Middle frontal gyrus (tissue), 1 donor: Measurements from ENCODE around the gene SLC22A1.
"Not testable (repeated sequence)": the region's sequence is repeated elsewhere in the genome, so short reads cannot be mapped to it uniquely, and the experiment has no call there.

Experiments used
- DNase-seq: peaks from one replicate; pipeline ENCODE4 v3.0.0-alpha.2; 2015; ENCODE audit warnings: low spot score; ENCODE audit errors: extremely low spot score

The SLC22A1 gene

DNA sequence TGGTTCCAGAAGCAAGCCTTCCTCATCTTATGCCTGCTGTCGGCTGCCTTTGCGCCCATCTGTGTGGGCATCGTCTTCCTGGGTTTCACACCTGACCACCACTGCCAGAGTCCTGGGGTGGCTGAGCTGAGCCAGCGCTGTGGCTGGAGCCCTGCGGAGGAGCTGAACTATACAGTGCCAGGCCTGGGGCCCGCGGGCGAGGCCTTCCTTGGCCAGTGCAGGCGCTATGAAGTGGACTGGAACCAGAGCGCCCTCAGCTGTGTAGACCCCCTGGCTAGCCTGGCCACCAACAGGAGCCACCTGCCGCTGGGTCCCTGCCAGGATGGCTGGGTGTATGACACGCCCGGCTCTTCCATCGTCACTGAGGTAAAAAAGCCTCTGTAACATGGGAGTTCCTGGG lies 366 bp downstream of the SLC22A1 start:
- DNase-seq = no peak

DNA sequence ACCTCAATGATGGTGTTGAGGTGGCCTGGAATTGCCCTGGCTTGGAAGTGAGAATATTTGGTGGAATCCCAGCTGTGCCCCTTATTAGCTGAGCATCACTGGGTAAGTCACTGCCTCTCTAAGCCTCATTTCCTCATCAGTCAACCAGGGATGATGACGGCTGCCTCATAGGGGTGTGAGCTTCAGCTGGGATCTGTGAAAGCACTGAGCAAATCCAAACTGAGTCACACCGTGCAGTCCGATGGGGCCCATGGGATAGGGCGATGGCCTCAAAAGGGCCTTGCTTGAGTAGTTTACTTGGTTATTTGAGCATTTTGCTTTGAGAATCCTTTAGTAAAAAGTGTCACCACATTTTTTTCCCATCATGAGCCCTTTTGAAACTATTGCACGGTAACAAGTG lies 1.1 kb downstream of the SLC22A1 start:
- DNase-seq = no peak

DNA sequence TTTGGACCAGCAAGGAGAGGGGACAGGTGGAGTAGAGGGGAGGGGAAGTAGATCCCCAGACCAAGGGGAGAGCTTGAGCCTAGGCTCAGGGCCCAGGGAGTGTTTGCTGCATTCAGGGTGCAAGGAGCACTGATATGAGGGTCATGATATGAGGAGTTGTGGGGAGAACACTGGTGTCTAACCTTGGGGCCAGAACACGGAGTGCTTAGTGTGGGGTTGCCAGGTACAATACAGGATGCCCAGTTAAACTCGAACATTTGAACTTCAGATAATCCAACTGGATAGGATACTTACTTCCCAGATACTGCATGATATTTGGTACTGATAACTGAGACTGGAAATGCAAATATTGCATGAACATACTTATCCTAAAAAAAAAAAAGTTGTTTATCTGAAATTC lies 2.4 kb downstream of the SLC22A1 start:
- no peak for DNase-seq

DNA sequence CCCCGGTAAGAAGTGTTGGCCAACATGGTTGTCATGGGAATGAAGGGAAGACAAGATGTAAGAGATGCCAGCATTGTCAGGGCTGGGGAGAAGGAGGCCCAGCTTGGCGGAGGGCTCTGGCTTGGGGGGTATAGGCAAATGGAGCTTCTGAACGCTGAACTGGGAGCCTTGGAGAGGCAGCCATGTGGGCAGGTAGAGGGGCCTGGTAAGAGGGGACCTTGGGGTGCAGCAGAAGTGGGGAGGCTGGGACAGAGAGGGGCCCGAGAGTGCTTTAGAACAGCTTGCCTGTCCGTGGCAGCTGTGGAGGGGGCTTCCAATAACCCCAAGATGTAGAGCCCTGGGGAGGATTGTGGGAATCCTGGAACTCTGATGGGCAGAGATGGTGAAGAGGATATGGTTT lies 3.0 kb downstream of the SLC22A1 start:
- no peak for DNase-seq

DNA sequence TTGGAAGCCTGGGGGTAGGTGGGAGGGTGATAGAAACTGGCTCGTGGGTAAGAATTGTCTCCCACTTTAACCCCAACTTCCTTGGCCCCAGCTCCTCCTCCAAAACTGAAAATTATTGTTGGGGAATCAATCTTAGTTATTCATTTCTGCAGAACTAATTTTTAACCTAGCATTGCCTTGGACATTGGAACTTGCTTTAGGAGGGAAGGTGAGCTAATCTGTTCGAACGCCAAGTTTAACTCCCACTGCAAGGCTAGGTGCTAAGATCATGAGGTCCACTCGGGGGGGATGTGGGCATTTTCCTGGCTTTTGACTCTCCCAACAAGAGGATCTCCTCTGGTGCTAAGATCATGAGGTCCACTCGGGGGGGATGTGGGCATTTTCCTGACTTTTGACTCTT lies 3.5 kb downstream of the SLC22A1 start:
- not testable (repeated sequence) for DNase-seq

DNA sequence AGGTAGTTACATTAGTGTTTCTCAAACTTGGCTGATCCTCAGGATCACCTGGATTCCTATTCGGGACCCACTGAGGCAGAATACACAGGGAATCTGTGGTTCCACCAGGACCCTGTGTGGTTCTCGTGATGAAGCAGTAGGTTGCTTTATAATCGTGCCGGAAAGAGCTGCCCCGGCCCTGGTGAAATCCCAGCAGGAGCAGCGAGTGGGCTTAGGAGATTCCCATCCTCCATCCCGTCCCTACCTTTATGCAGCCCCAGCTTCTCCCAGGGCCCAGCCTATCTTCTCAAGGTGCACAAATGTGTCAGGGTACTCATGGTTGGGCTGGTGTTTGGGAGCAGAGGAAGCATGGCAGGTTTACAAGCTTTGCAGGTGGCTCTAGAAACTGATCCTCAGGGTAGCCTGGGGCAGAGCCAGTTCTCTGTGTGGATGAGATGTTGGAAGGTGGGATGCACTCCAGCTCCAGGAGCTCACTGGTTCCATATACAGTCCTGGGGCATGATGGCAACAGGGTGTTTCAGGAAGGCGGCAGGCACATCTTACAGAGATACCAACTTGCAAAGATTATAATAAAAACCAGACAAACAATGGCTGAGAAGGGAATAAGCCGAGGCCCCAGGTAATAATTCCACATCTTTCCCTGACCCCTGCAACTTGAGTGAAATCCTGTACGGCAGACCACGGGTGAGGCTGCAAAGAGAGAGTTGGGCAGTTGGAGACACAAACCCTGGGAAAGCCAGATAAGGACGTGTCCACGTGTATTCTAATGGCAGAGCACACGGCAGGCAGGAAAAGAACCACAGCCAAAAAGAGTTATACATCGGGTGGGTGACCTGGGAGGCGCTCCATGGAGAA lies 5.9 kb downstream of the SLC22A1 start:
- DNase-seq = no peak

DNA sequence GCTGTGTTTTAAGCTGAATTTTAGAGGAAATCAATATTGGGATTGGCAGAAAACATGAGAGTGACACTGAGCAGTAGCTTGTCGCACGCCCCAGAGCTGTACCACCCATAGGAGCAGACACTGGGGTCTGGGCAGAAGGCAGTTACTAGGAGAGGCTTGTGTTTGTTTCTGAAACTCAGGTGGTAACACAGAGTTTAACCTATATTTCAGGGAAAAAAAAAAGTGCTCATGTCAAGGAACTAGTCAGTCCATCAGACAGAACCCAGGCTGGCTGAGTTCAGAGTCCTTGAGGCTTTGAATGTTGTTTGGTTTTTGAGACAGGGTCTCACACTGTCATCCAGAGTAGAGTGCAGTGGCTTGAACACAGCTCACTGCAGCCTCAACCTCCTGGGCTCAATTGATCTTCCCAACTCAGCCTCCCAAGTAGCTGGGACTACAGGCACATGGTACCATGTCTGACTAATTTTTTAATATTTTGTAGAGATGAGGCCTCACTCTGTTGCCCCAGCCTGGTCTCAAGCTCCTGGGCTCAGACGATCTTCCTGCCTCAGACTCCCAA lies 6.6 kb downstream of the SLC22A1 start:
- no peak for DNase-seq

DNA sequence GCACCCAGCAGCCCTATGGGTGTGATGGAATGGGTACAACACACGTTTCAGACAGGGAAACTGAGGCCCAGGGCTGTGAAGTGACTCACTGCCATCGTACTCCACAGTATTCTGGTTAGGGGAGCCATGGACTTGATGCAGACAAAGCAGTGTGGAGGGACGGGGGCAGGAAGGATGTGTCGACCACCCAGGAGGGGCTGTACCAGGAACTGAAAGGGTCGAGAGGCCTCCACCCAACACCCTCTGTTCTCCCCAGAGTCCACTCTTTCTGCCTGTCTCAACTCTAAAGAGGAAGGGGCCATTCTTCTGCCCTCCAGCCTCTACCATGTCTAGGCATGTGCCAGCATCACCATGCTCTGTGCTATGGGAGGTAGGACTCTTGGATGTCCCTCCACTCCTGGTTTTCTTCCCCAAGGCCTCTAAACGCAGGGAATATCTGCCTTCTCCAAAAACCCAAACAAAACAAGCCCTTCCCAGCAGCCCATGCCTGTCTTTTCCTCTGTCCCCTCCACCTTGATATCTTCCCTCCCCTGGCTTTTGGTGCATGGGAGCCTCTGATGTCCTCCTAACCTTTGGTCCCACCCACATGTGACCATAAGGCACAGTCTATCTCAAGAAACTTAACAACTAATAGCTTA lies 7.4 kb downstream of the SLC22A1 start:
- DNase-seq = no peak

DNA sequence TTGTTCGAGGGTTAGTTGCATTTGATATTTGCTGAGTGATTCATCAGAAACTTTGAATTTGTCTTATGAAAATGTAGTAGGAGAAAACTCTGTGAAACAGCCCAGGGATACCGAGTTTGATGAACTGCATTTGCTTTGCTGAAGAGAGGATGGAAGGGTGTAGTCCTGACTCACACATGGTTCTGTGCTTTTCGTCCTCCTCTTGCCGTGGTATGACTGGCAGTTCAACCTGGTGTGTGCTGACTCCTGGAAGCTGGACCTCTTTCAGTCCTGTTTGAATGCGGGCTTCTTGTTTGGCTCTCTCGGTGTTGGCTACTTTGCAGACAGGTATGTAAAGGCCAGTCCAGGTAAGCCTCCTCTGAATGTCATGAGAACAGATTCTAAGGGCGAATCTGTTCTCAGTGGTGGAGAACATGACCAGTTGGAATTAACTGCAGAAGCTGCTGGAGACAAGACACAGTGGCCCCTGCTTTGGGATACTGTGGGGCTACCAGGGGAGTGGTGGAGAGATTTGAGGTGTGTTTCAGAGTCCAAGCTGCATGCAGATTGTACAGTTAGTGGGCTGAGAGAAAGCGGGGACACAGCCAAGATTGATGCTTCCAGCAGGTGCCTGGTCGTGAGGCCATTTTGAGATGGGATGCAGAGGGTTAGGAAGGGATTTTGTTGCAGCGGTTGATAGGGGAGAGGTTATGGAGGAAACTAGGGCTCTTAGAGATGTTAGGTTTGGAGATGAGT lies 8.4 kb downstream of the SLC22A1 start:
- no peak for DNase-seq

DNA sequence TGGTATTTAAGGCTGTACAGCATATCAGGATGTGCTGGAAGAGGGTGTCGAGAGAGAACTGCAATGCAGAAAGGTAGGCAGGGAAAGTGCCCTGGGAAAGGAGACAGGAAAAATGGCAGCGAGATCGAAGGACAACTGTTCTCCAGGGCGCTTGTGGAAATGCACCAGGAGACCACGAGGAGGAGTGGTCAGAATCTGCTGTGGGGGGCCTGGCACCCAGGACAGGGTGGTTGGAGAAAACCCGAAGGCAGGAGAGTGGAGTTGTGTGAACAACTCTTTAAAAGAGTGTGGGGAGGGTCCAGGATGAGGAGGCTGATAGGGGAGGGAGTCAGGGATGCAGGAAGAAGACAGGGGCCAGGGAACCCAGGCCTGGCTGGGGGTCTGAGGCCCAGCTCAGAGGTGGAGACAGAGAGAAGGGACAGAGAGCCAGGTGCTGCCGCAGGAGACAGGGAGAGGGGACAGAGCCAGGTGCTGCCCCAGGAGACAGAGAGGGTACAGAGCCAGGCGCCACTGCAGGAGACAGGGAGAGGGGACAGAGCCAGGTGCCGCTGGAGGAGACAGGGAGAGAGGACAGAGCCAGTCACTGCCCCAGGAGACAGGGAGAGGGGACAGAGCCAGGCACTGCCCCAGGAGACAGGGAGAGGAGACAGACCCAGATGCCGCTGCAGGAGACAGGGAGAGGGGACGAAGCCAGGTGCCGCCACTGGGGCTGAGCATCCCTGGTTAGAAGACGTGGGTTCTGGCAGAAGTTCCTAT lies 9.3 kb downstream of the SLC22A1 start:
- DNase-seq = no peak

DNA sequence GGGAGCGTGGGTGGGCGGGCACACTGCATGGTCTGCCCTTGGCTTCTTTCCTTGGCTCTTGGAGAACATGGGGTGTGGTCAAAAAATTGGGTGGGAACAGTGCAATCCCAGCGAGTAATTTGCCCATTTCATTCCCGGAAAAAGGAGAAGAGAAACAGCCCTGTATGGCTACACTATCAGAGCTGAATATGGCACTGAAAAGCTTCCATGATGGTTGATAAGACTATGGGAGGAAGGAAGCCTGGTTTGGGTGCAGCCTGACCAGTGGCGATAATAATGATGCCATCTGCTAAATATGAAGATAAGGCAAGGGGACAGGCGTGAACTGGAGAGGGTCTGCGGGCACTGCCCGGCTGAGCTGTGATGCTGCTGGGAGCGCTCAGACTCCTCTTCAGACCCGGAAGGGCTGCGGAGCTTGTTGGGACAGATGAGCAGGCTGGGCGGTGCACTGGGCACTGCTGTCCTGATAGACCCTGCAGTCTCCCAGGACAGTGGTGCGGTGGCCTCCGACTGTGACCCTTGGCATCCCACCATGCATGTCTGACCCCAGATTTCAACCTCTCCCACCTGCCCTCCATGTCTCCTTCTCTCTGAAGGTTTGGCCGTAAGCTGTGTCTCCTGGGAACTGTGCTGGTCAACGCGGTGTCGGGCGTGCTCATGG lies 10.2 kb downstream of the SLC22A1 start:
- DNase-seq = no peak

DNA sequence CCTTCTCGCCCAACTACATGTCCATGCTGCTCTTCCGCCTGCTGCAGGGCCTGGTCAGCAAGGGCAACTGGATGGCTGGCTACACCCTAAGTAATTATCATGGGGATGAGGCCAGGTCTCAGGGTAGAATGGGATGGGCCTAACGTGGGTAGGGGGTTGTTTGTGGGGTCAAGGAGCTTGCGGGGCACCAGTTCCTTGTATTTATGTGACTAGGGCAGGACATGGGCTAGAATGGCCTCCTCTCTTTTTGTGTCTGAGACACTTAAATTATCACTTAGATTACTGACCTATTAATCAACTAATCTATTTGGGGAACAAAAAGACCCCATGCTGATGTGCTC lies 10.7 kb downstream of the SLC22A1 start:
- DNase-seq = no peak

DNA sequence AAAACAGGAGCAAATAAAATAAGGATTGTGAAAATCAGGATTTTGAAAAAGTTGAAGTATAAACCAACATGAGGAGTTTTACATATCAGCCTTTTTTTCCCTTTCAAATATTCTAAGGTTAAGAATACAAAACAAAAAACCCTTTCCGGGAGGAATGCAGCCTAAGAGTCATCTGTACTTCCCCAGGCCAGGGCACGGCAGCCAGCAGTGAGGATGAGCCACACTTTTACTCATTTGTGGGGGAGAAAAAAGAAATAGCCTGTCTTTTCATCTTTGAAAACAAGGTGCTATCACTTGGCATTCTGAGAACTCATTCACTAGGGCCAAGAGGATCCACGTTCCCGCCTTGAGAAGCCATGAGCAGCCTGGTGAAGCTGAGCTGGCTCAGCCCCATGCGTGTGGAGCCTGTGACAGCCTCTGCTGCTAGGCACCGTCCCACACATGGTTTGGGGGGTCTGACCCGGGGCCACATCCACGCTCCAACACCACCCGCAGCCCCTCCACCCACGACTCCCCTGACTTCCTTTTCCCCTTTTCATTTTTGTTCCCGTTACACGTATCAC lies 11.2 kb downstream of the SLC22A1 start:
- DNase-seq = no peak

DNA sequence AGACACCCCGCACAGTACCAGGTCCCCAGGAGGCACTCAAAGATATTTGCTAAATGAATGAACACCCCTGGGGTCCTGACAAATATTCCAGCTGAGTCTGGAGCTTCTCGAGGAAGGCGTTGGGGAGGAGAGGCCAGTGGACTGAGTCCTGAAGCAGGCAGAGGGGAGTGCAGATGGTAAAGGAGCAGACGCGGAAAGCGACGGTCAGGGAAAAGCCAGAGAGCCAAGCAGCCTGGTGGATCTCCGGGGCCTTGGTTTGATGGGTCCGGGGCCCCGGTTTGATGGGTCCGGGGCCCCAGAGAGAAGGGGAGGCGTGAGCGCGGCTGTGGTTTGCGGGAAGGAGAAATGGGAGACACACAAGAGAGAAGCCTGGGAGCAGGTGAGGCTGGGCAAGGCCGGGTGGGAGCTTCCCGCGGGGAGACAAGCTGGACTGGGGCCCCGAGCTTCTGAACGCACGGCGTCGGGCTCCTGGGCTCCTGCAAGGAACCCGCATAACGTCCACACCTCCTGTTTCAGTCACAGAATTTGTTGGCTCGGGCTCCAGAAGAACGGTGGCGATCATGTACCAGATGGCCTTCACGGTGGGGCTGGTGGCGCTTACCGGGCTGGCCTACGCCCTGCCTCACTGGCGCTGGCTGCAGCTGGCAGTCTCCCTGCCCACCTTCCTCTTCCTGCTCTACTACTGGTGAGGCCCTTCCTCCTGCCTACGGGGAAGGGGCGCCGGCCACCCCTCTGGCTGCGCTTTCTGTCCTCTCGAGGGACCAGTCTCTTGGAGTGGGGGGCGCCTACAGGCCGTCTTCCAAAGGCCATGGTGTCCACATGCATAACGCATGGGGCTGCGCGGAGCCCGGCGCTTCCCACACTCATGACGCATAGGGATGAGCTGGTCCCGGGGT lies 12.1 kb downstream of the SLC22A1 start:
- DNase-seq = no peak

DNA sequence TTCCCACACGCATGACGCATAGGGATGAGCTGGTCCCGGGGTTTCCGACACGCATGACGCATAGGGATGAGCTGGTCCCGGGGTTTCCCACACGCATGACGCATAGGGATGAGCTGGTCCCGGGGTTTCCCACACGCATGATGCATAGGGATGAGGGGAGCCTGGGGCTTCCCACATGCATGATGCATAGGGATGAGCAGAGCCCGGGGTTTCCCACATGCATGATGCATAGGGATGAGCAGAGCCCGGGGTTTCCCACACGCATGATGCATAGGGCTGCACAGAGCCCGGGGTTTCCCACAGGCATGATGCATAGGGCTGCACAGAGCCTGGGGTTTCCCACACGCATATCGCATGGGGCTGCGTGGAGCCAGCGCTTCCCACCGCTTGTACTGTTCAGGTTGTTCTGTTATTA lies 12.7 kb downstream of the SLC22A1 start:
- DNase-seq = not testable (repeated sequence)

DNA sequence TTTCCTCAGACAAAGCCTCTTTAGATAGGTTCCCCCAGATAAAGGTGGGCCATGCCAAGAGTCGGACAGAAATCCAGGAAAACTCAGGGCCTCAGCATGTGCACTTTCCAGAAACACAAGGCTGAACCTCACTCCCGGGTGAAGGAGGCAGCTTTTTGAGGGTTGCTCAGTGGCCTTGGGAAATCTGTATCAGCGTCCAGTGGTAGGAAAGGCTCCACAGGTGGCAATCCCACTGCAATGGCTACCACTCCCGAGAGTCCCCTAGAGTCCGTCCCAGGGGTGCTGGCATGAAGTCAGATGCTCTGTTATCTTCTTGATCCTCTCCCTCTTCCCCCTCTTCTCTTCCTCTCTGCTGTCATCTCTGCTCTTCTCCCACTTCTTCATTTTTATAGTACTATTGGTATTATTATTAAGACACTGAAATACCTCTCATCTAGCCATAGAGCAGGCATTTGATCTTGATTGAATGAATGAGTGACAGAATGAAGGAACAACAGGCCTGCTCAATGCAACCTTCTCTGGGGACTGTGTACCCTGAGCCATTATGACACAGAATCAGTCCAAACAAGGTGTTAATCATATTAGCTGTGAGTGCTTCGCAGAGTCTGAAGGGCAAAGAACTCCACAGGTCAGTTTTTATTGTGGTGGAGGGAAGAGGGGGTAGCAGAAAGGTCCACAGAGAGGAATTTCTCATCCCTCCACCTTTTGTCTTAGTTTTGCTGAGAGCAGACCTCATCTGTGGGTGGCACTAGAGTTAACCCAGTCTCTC lies 13.3 kb downstream of the SLC22A1 start:
- DNase-seq = no peak

DNA sequence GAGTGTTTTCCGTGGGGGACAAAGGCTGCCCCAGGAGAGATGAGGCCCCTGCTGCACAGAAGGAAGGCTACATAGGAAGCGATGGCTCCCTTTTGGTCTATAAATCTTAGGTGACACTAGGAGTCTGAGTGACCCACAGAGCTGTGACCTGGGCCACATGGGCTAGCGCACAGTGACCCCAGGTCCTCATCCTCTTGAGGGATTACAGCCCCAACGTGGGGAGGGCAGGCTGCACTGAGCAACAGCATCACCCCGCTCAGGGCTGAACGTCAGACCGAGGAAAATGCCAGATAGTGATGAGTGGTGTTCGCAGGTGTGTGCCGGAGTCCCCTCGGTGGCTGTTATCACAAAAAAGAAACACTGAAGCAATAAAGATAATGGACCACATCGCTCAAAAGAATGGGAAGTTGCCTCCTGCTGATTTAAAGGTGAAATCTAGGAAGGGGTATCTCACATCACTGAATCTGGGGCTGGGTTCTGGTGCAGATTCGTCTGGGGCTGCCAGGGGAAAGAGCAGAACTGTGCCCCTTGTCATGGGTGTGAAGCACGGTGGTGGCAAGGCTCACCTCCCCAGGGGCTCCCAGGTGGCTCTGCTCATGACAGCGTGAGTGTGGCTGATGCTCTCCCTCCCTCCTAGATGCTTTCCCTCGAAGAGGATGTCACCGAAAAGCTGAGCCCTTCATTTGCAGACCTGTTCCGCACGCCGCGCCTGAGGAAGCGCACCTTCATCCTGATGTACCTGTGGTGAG lies 14.5 kb downstream of the SLC22A1 start:
- no peak for DNase-seq
